Neural cell (in vitro differentiated cells): ENCODE results near the gene TRIM37. TPM values are rescaled to one million over a fixed set of nuclear protein-coding genes. Genes with fewer than 3 reads are reported as not detected.

ENCODE experiments used
- H2AFZ ChIP-seq: fragments of 200-600, 300-800 bp; sonication (generic), shearing (Covaris generic); 2 replicates; pipeline ENCODE4 v1.6.0; 2014; ENCODE audit warnings: low read depth, mild to moderate bottlenecking, antibody characterized with exemption, low read length, moderate library complexity
- H3F3A ChIP-seq: fragments of 200-600 bp; shearing (Covaris generic); 2 replicates; pipeline ENCODE4 v1.6.1; 2016; ENCODE audit warnings: mild to moderate bottlenecking, moderate library complexity, mixed read lengths, antibody characterized with exemption, low read length; ENCODE audit not compliant: insufficient read depth, poor library complexity, severe bottlenecking
- H3K27ac ChIP-seq: fragments of 200-600, 300-800 bp; sonication (generic), shearing (Covaris generic); 2 replicates; pipeline ENCODE4 v1.5.1; 2014; ENCODE audit warnings: mild to moderate bottlenecking, low read length, moderate library complexity
- H3K27me3 ChIP-seq: fragments of 300-800, 200-600 bp; sonication (generic), shearing (Covaris generic); 2 replicates; pipeline ENCODE4 v1.6.0; 2014; ENCODE audit warnings: mild to moderate bottlenecking, low read depth, low read length, moderate library complexity; ENCODE audit not compliant: insufficient read depth
- H3K36me3 ChIP-seq: fragments of 300-800, 200-600 bp; sonication (generic), shearing (Covaris generic); 2 replicates; pipeline ENCODE4 v1.5.1; 2014; ENCODE audit warnings: mild to moderate bottlenecking, antibody characterized with exemption, low read length, moderate library complexity; ENCODE audit not compliant: insufficient read depth
- H3K4me2 ChIP-seq: fragments of 300-800, 200-600 bp; sonication (generic), shearing (Covaris generic); 2 replicates; pipeline ENCODE4 v1.6.0; 2014; ENCODE audit warnings: mild to moderate bottlenecking, low read length
- H3K4me3 ChIP-seq: fragments of 300-800, 200-600 bp; sonication (generic), shearing (Covaris generic); 2 replicates; pipeline ENCODE4 v1.5.1; 2014; ENCODE audit warnings: mild to moderate bottlenecking, low read length, moderate library complexity
- H3K79me2 ChIP-seq: fragments of 200-600 bp; shearing (Covaris generic); replicated peaks from 2 replicates; pipeline ENCODE4 v1.6.0; 2014; ENCODE audit warnings: mild to moderate bottlenecking, low read length, moderate library complexity; ENCODE audit not compliant: insufficient read depth
- H3K9ac ChIP-seq: fragments of 300-800, 200-600 bp; sonication (generic), shearing (Covaris generic); 2 replicates; pipeline ENCODE4 v1.6.1; 2016; ENCODE audit warnings: mild to moderate bottlenecking, low read length, mixed read lengths
- H3K9me2 ChIP-seq: fragments of 200-600 bp; shearing (Covaris generic); 2 replicates; pipeline ENCODE4 v1.6.1; 2016; ENCODE audit warnings: mild to moderate bottlenecking, low read length, mixed read lengths; ENCODE audit not compliant: insufficient read depth
- H3K9me3 ChIP-seq: fragments of 200-600, 300-800 bp; sonication (generic), shearing (Covaris generic); 2 replicates; pipeline ENCODE4 v1.6.1; 2016; ENCODE audit warnings: mild to moderate bottlenecking, mixed run types, low read length, moderate library complexity, mixed read lengths
- H4K20me1 ChIP-seq: fragments of 200-600 bp; shearing (Covaris generic); 2 replicates; pipeline ENCODE4 v1.6.1; 2016; ENCODE audit warnings: mild to moderate bottlenecking, mixed run types; ENCODE audit not compliant: insufficient read depth
- EP300 ChIP-seq: fragments of 450-650 bp; conservative IDR thresholded peaks from 2 replicates; pipeline ENCODE4 v1.6.1; 2014; ENCODE audit warnings: antibody characterized with exemption, mild to moderate bottlenecking, moderate library complexity; ENCODE audit not compliant: poor library complexity, severe bottlenecking
- EZH2 ChIP-seq: fragments of 200-600, 300-800 bp; shearing (Covaris generic), sonication (generic); IDR thresholded peaks from 2 replicates; pipeline ENCODE4 v1.6.1; 2014; ENCODE audit warnings: antibody characterized with exemption, low read length, borderline replicate concordance, mild to moderate bottlenecking; ENCODE audit not compliant: insufficient read depth, poor library complexity, severe bottlenecking
- MXI1 ChIP-seq: fragments of 450-650 bp; conservative IDR thresholded peaks from 2 replicates; pipeline ENCODE4 v1.6.1; 2014; ENCODE audit warnings: antibody characterized with exemption, mild to moderate bottlenecking; ENCODE audit not compliant: poor library complexity, severe bottlenecking
- POLR2AphosphoS5 ChIP-seq: IDR thresholded peaks from 2 replicates; pipeline ENCODE4 v1.6.1; 2012
- RAD21 ChIP-seq: fragments of 450-650 bp; conservative IDR thresholded peaks from 2 replicates; pipeline ENCODE4 v1.6.1; 2014; ENCODE audit warnings: antibody characterized with exemption, mild to moderate bottlenecking, moderate library complexity
- SMC3 ChIP-seq: fragments of 450-650 bp; conservative IDR thresholded peaks from 2 replicates; pipeline ENCODE4 v1.6.1; 2014; ENCODE audit warnings: antibody characterized with exemption, mild to moderate bottlenecking, moderate library complexity; ENCODE audit not compliant: poor library complexity
- TAF1 ChIP-seq: IDR thresholded peaks from 2 replicates; pipeline ENCODE4 v1.6.1; 2012; ENCODE audit warnings: low read depth
- polyA plus RNA-seq: library from polyadenylated mRNA; depleted of rRNA; stranded (reverse); fragments of >200 nt; gene quantifications from 2 replicates; pipeline ENCODE4 v1.2.3, GENCODE V29; 2014
- TF ChIP-seq, protein P1 (sequence below): IDR thresholded peaks from 2 replicates; pipeline ENCODE4 v1.6.1; 2012; ENCODE audit warnings: borderline replicate concordance
- TF ChIP-seq, protein P2 (sequence below): fragments of 450-650 bp; IDR thresholded peaks from 2 replicates; pipeline ENCODE4 v1.5.1; 2014; ENCODE audit warnings: antibody characterized with exemption, mild to moderate bottlenecking, moderate library complexity; ENCODE audit not compliant: poor library complexity, severe bottlenecking

Gene TRIM37
- polyA plus RNA-seq, 1 donor from 2014 or later: 65.2 TPM

DNA sequence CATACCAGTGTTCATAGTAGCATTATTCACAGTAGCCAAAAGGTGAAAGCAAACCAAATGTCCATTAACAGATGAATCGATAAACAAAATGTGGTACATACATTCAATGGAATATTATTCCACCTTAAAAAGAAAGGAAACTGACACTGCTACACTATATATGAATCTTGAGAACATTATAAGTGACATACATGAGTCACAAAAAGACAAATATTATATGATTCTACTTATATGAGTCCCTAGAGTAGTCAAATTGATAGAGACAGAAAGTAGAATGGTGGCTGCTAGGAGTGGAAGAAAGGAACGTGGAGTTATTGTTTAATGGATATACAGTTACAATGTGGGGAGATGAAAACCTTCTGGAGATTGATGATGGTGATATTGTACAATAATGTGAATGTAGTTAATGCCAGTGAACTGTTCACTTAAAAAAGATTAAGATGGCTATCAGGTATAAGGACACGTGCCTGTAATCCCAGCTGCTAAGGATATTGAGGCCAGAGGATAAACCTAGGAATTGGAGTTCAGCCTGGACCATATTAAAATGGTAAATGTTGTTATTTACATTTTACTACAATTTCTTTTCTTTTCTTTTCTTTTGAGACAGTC lies 20.2 kb upstream of the TRIM37 start:
- Histone ChIP-seq H3K9ac (no peak overlapping the region), H4K20me1 (no peaks in the 10 kb centered on the region), H3K9me3 (no peaks in the 10 kb centered on the region), H3K79me2 (peaks cover 16% of the 10 kb centered on the region), H3K27me3 (no peaks in the 10 kb centered on the region), H3K36me3 (no peaks in the 10 kb centered on the region), H3K9me2 (no peaks in the 10 kb centered on the region), H3K4me2 (no peak overlapping the region), H3K4me3 (no peak overlapping the region), H2AFZ (no peak overlapping the region), H3F3A (no peaks in the 10 kb centered on the region), H3K27ac (no peak overlapping the region)
- TF ChIP-seq EZH2 (no peak), EP300 (no peak), MXI1 (no peak), TAF1 (no peak), POLR2AphosphoS5 (no peak), SMC3 (no peak), RAD21 (no peak)
- TF ChIP-seq, protein P1, sequence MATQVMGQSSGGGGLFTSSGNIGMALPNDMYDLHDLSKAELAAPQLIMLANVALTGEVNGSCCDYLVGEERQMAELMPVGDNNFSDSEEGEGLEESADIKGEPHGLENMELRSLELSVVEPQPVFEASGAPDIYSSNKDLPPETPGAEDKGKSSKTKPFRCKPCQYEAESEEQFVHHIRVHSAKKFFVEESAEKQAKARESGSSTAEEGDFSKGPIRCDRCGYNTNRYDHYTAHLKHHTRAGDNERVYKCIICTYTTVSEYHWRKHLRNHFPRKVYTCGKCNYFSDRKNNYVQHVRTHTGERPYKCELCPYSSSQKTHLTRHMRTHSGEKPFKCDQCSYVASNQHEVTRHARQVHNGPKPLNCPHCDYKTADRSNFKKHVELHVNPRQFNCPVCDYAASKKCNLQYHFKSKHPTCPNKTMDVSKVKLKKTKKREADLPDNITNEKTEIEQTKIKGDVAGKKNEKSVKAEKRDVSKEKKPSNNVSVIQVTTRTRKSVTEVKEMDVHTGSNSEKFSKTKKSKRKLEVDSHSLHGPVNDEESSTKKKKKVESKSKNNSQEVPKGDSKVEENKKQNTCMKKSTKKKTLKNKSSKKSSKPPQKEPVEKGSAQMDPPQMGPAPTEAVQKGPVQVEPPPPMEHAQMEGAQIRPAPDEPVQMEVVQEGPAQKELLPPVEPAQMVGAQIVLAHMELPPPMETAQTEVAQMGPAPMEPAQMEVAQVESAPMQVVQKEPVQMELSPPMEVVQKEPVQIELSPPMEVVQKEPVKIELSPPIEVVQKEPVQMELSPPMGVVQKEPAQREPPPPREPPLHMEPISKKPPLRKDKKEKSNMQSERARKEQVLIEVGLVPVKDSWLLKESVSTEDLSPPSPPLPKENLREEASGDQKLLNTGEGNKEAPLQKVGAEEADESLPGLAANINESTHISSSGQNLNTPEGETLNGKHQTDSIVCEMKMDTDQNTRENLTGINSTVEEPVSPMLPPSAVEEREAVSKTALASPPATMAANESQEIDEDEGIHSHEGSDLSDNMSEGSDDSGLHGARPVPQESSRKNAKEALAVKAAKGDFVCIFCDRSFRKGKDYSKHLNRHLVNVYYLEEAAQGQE: no peak
- TF ChIP-seq, protein P2, sequence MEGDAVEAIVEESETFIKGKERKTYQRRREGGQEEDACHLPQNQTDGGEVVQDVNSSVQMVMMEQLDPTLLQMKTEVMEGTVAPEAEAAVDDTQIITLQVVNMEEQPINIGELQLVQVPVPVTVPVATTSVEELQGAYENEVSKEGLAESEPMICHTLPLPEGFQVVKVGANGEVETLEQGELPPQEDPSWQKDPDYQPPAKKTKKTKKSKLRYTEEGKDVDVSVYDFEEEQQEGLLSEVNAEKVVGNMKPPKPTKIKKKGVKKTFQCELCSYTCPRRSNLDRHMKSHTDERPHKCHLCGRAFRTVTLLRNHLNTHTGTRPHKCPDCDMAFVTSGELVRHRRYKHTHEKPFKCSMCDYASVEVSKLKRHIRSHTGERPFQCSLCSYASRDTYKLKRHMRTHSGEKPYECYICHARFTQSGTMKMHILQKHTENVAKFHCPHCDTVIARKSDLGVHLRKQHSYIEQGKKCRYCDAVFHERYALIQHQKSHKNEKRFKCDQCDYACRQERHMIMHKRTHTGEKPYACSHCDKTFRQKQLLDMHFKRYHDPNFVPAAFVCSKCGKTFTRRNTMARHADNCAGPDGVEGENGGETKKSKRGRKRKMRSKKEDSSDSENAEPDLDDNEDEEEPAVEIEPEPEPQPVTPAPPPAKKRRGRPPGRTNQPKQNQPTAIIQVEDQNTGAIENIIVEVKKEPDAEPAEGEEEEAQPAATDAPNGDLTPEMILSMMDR: no peak

DNA sequence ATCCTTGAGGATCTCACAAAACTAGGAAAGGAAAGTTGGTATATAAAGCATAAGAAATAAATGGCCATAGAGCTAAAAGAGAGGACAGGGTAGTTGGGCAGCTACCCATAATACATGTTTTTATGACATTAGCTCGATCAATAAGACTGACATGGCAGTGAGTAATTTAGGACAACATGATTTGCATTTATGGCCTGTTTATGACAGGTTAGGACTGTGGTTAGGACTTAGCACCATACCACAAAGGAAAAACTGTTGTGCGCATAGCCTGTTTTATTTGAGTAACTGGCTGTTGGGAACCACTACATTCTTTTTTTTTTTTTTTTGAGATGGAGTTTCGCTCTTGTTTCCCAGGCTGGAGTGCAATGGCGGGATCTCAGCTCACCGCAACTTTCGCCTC lies 18.0 kb upstream of the TRIM37 start:
- no peaks in the 10 kb centered on the region for H3K9me3 ChIP-seq
- no peak overlapping the region for H3K27ac ChIP-seq
- H3K27me3 ChIP-seq: no peaks in the 10 kb centered on the region
- no peaks in the 10 kb centered on the region for H3K9me2 ChIP-seq
- no peak overlapping the region for H3K4me3 ChIP-seq
- TF ChIP-seq TAF1 (no peak), RAD21 (no peak), EP300 (no peak), EZH2 (no peak), POLR2AphosphoS5 (no peak), MXI1 (no peak), SMC3 (no peak)
- TF ChIP-seq, protein P2: no peak
- TF ChIP-seq, protein P1: no peak
- H3K36me3 ChIP-seq: no peaks in the 10 kb centered on the region
- no peak overlapping the region for H3K9ac ChIP-seq
- H3K4me2 ChIP-seq: no peak overlapping the region
- no peaks in the 10 kb centered on the region for H3F3A ChIP-seq
- H3K79me2 ChIP-seq: peaks cover 10% of the 10 kb centered on the region
- H4K20me1 ChIP-seq: no peaks in the 10 kb centered on the region
- H2AFZ ChIP-seq: no peak overlapping the region
